ENCODE results near the gene KRTCAP2. TPM values are rescaled to one million over a fixed set of nuclear protein-coding genes. Genes with fewer than 3 reads are reported as not detected.

KRTCAP2 gene
- total and polyA plus RNA-seq, 12 donors, result 96.1 to 355 (median 129) TPM

GRCh38 chr1:155122308-155122707 is 50.8 kb downstream of the KRTCAP2 start:
- H3K4me1 ChIP-seq, result peaks cover 10 to 36% (median 22%) of the 10 kb centered on the region in 9 donors
- H3K27me3 ChIP-seq, result peaks cover 0 to 26% (median 0%) of the 10 kb centered on the region in 7 donors
- no peak for TF ChIP-seq CTCF (IDR thresholded peaks at IDR 0.05)
- H3K4me3 ChIP-seq, result no peak overlapping the region
- no peak overlapping the region for H3K27ac ChIP-seq
- no peaks in the 10 kb centered on the region for H3K9me3 ChIP-seq
- WGBS, 2 donors, result 84 to 91% methylated on average over 2 of the region's 2 CpGs
- ATAC-seq (no peak), DNase-seq (no peak)
- intact Hi-C loops (cut with DNase I), result no loop called here
- H3K36me3 ChIP-seq, result no peaks in the 10 kb centered on the region

GRCh38 chr1:155121249-155121648 is 51.9 kb downstream of the KRTCAP2 start:
- 78 to 85% methylated on average over 2 of the region's 2 CpGs for WGBS, 2 donors
- H3K27ac ChIP-seq, result no peak overlapping the region
- DNase-seq, result no peak
- H3K27me3 ChIP-seq, result peaks cover 0 to 16% (median 0%) of the 10 kb centered on the region in 7 donors
- ATAC-seq, result no peak
- H3K4me3 ChIP-seq, result no peak overlapping the region
- peaks cover 6 to 25% (median 14%) of the 10 kb centered on the region in 9 donors for H3K4me1 ChIP-seq
- intact Hi-C loops (cut with DNase I), result no loop called here
- H3K36me3 ChIP-seq, result no peaks in the 10 kb centered on the region
- H3K9me3 ChIP-seq, result no peaks in the 10 kb centered on the region
- no peak for TF ChIP-seq CTCF (IDR thresholded peaks at IDR 0.05)

GRCh38 chr1:155120253-155120652 is 52.9 kb downstream of the KRTCAP2 start:
- DNase-seq, result no peak
- no peak for TF ChIP-seq CTCF (IDR thresholded peaks at IDR 0.05)
- 60 to 62% methylated on average over 6 of the region's 6 CpGs for WGBS, 2 donors
- intact Hi-C loops (cut with DNase I), result no loop called here
- Histone ChIP-seq H3K27ac (no peak overlapping the region), H3K4me1 (peaks cover 0 to 15% (median 6%) of the 10 kb centered on the region in 9 donors), H3K27me3 (peaks cover 0 to 6% (median 0%) of the 10 kb centered on the region in 7 donors), H3K36me3 (no peaks in the 10 kb centered on the region), H3K9me3 (no peaks in the 10 kb centered on the region), H3K4me3 (no peak overlapping the region)
- ATAC-seq, result no peak

Other genes starting within 250 kb of the KRTCAP2 start
- 10 to 100 TPM; 29.9 to 66.4 (median 39.4) TPM for gene PMVK, start 236.6 kb downstream of the KRTCAP2 start, total RNA-seq
- gene PMVK, start 236.6 kb downstream of the KRTCAP2 start, polyA plus RNA-seq, result 10 to 100 TPM; 40.2 to 42.9 TPM
- 10 to 100 TPM; 38.3 to 75.0 (median 48.8) TPM for gene PBXIP1, start 217.2 kb downstream of the KRTCAP2 start, total RNA-seq
- gene PBXIP1, start 217.2 kb downstream of the KRTCAP2 start, polyA plus RNA-seq, result 10 to 100 TPM; 25.4 to 33.0 TPM
- 10 to 100 TPM in 9 of 10 donors, 1 to 10 TPM in 1; 8.8 to 18.0 (median 13.9) TPM for gene PYGO2, start 211.5 kb downstream of the KRTCAP2 start, total RNA-seq
- gene PYGO2, start 211.5 kb downstream of the KRTCAP2 start, polyA plus RNA-seq, result 10 to 100 TPM; 11.9 to 12.1 TPM
- 10 to 100 TPM; 42.6 to 95.7 (median 57.8) TPM for gene SHC1, start 202.6 kb downstream of the KRTCAP2 start, total RNA-seq
- gene SHC1, start 202.6 kb downstream of the KRTCAP2 start, polyA plus RNA-seq, result 10 to 100 TPM; 35.6 to 58.3 TPM
- gene CKS1B, start 198.6 kb downstream of the KRTCAP2 start, total RNA-seq, result 10 to 100 TPM; 10.9 to 30.9 (median 17.5) TPM
- gene CKS1B, start 198.6 kb downstream of the KRTCAP2 start, polyA plus RNA-seq, result 10 to 100 TPM in 1 of 2 donors, 1 to 10 TPM in 1; 4.6 to 36.7 TPM
- gene FLAD1, start 190.0 kb downstream of the KRTCAP2 start, total RNA-seq, result 10 to 100 TPM; 20.1 to 36.8 (median 24.1) TPM
- 10 to 100 TPM; 25.1 to 41.6 TPM for gene FLAD1, start 190.0 kb downstream of the KRTCAP2 start, polyA plus RNA-seq
- gene LENEP, start 179.7 kb downstream of the KRTCAP2 start, total RNA-seq, result not detected
- gene LENEP, start 179.7 kb downstream of the KRTCAP2 start, polyA plus RNA-seq, result not detected
- 10 to 100 TPM; 25.7 to 54.7 (median 34.5) TPM for gene ZBTB7B, start 170.5 kb downstream of the KRTCAP2 start, total RNA-seq
- 10 to 100 TPM; 41.1 to 51.6 TPM for gene ZBTB7B, start 170.5 kb downstream of the KRTCAP2 start, polyA plus RNA-seq
- gene DCST2, start 139.5 kb downstream of the KRTCAP2 start, total RNA-seq, result under 1 TPM in 9 of 10 donors, not detected in 1; 0.15 to 0.67 (median 0.30) TPM
- 1 to 10 TPM in 1 of 2 donors, under 1 TPM in 1; 0.38 to 1.8 TPM for gene DCST2, start 139.5 kb downstream of the KRTCAP2 start, polyA plus RNA-seq
- gene DCST1, start 139.5 kb downstream of the KRTCAP2 start, total RNA-seq, result not detected
- gene DCST1, start 139.5 kb downstream of the KRTCAP2 start, polyA plus RNA-seq, result under 1 TPM in 1 of 2 donors, not detected in 1; 0.29 TPM
- gene ADAM15, start 122.0 kb downstream of the KRTCAP2 start, total RNA-seq, result 100 to 1,000 TPM in 1 of 10 donors, 10 to 100 TPM in 9; 46.7 to 146 (median 58.5) TPM
- 100 to 1,000 TPM; 144 to 305 TPM for gene ADAM15, start 122.0 kb downstream of the KRTCAP2 start, polyA plus RNA-seq
- gene EFNA4, start 109.6 kb downstream of the KRTCAP2 start, total RNA-seq, result 1 to 10 TPM in 8 of 10 donors, under 1 TPM in 2; 0.49 to 2.8 (median 1.8) TPM
- gene EFNA4, start 109.6 kb downstream of the KRTCAP2 start, polyA plus RNA-seq, result 1 to 10 TPM; 4.2 to 5.4 TPM
- gene EFNA3, start 94.5 kb downstream of the KRTCAP2 start, total RNA-seq, result 1 to 10 TPM in 1 of 10 donors, under 1 TPM in 8, not detected in 1; 0.23 to 1.9 (median 0.46) TPM
- gene EFNA3, start 94.5 kb downstream of the KRTCAP2 start, polyA plus RNA-seq, result 1 to 10 TPM in 1 of 2 donors, under 1 TPM in 1; 0.95 to 1.8 TPM
- 10 to 100 TPM; 28.9 to 50.0 (median 35.6) TPM for gene EFNA1, start 45.4 kb downstream of the KRTCAP2 start, total RNA-seq
- 100 to 1,000 TPM in 1 of 2 donors, 10 to 100 TPM in 1; 44.2 to 104 TPM for gene EFNA1, start 45.4 kb downstream of the KRTCAP2 start, polyA plus RNA-seq
- gene SLC50A1, start 37.5 kb downstream of the KRTCAP2 start, total RNA-seq, result 10 to 100 TPM in 2 of 10 donors, 1 to 10 TPM in 8; 5.5 to 16.8 (median 7.9) TPM
- gene SLC50A1, start 37.5 kb downstream of the KRTCAP2 start, polyA plus RNA-seq, result 10 to 100 TPM; 23.2 to 33.7 TPM
- 10 to 100 TPM; 48.2 to 70.9 (median 53.4) TPM for gene DPM3, start 32.8 kb downstream of the KRTCAP2 start, total RNA-seq
- gene DPM3, start 32.8 kb downstream of the KRTCAP2 start, polyA plus RNA-seq, result 100 to 1,000 TPM; 144 to 304 TPM
- under 1 TPM in 2 of 10 donors, not detected in 8; 0.10 to 0.35 TPM for gene TRIM46, start 545 bp upstream of the KRTCAP2 start, total RNA-seq
- under 1 TPM; 0.04 to 0.07 TPM for gene TRIM46, start 545 bp upstream of the KRTCAP2 start, polyA plus RNA-seq
- 1 to 10 TPM; 3.8 to 8.8 (median 6.4) TPM for gene THBS3, start 34.6 kb upstream of the KRTCAP2 start, total RNA-seq
- 10 to 100 TPM in 1 of 2 donors, 1 to 10 TPM in 1; 4.9 to 23.5 TPM for gene THBS3, start 34.6 kb upstream of the KRTCAP2 start, polyA plus RNA-seq
- 10 to 100 TPM; 13.1 to 25.8 (median 17.1) TPM for gene MTX1, start 35.4 kb upstream of the KRTCAP2 start, total RNA-seq
- gene MTX1, start 35.4 kb upstream of the KRTCAP2 start, polyA plus RNA-seq, result 10 to 100 TPM; 33.9 to 49.7 TPM
- 10 to 100 TPM in 7 of 10 donors, 1 to 10 TPM in 3; 8.6 to 21.0 (median 11.3) TPM for gene ENTREP3, start 82.2 kb upstream of the KRTCAP2 start, total RNA-seq
- 10 to 100 TPM in 1 of 2 donors, 1 to 10 TPM in 1; 7.1 to 13.7 TPM for gene ENTREP3, start 82.2 kb upstream of the KRTCAP2 start, polyA plus RNA-seq
- gene SCAMP3, start 89.1 kb upstream of the KRTCAP2 start, total RNA-seq, result 10 to 100 TPM; 54.1 to 73.1 (median 60.1) TPM
- 100 to 1,000 TPM in 1 of 2 donors, 10 to 100 TPM in 1; 47.9 to 109 TPM for gene SCAMP3, start 89.1 kb upstream of the KRTCAP2 start, polyA plus RNA-seq
- gene CLK2, start 100.2 kb upstream of the KRTCAP2 start, total RNA-seq, result 10 to 100 TPM; 12.5 to 21.9 (median 18.0) TPM
- 10 to 100 TPM; 17.4 to 47.1 TPM for gene CLK2, start 100.2 kb upstream of the KRTCAP2 start, polyA plus RNA-seq
- gene HCN3, start 104.2 kb upstream of the KRTCAP2 start, total RNA-seq, result 1 to 10 TPM in 5 of 10 donors, under 1 TPM in 5; 0.68 to 1.7 (median 1.0) TPM
- 1 to 10 TPM in 1 of 2 donors, under 1 TPM in 1; 0.81 to 3.2 TPM for gene HCN3, start 104.2 kb upstream of the KRTCAP2 start, polyA plus RNA-seq
- under 1 TPM in 1 of 10 donors, not detected in 9; 0.11 TPM for gene PKLR, start 128.1 kb upstream of the KRTCAP2 start, total RNA-seq
- not detected for gene PKLR, start 128.1 kb upstream of the KRTCAP2 start, polyA plus RNA-seq
- 100 to 1,000 TPM in 1 of 10 donors, 10 to 100 TPM in 9; 63.1 to 108 (median 76.9) TPM for gene FDPS, start 135.6 kb upstream of the KRTCAP2 start, total RNA-seq
- 100 to 1,000 TPM; 109 to 113 TPM for gene FDPS, start 135.6 kb upstream of the KRTCAP2 start, polyA plus RNA-seq
- 10 to 100 TPM; 11.4 to 22.8 (median 15.1) TPM for gene RUSC1, start 147.6 kb upstream of the KRTCAP2 start, total RNA-seq
- gene RUSC1, start 147.6 kb upstream of the KRTCAP2 start, polyA plus RNA-seq, result 10 to 100 TPM; 25.0 to 26.4 TPM